Neutrophil (primary cell): ENCODE results near the gene NPM1.

Experiments used
- H3K27ac ChIP-seq: fragments of 200-600 bp; sonication (generic); 2 replicates; pipeline ENCODE4 v1.5.1; 2016; ENCODE audit warnings: mild to moderate bottlenecking, moderate library complexity
- H3K27me3 ChIP-seq: fragments of 200-600 bp; sonication (generic); 2 replicates; pipeline ENCODE4 v1.6.0; 2016; ENCODE audit warnings: mild to moderate bottlenecking
- H3K36me3 ChIP-seq: fragments of 200-600 bp; sonication (generic); 2 replicates; pipeline ENCODE4 v1.5.1; 2017
- H3K4me1 ChIP-seq, 2 experiments: fragments of 200-600 bp in 1 of 2; sonication (generic) in 1 of 2; 1 replicate in 1 of 2; 2 replicates in 1 of 2; pipeline versions ENCODE4 v1.5.1 to v1.6.1; 2013 to 2016; ENCODE audit warnings: low read depth in 1 of 2, low read length in 1 of 2, mild to moderate bottlenecking in 1 of 2, moderate library complexity in 1 of 2; ENCODE audit not compliant: control insufficient read depth in 1 of 2, insufficient read depth in 1 of 2
- H3K4me3 ChIP-seq, 2 experiments: fragments of 200-600 bp in 1 of 2; sonication (generic) in 1 of 2; 1 replicate in 1 of 2; 2 replicates in 1 of 2; pipeline ENCODE4 v1.5.1; 2013 to 2016; ENCODE audit warnings: low read depth in 1 of 2, low read length in 1 of 2, mild to moderate bottlenecking in 1 of 2, moderate library complexity in 1 of 2
- H3K9me3 ChIP-seq: fragments of 200-600 bp; sonication (generic); 2 replicates; pipeline ENCODE4 v1.5.1; 2016
- TF ChIP-seq, protein P1 (sequence below): fragments of 200-600 bp; sonication (generic); IDR thresholded peaks from 2 replicates; pipeline ENCODE4 v1.5.1; 2016; ENCODE audit warnings: antibody characterized with exemption

Gene NPM1

DNA sequence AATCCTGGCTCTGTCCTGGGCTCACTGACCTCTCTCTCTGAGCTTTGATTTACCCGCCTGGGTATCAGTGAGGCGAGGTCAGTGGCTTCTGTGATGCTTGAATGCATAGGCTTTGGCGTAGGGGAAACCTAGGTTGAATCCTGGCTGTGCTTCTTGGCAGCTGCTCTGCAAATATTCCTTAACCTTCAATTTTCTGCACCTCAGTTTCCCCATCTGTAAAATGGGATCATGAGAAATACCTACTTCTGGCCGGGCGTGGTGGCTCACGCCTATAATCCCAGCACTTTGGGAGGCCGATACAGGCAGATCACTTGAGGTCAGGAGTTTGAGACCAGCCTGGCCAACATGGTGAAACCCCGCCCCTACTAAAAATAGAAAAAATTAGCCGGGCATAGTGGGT lies 39.0 kb downstream of the NPM1 start:
- peaks cover 30% of the 10 kb centered on the region for H3K27me3 ChIP-seq
- no peak overlapping the region for H3K27ac ChIP-seq
- H3K9me3 ChIP-seq, result no peaks in the 10 kb centered on the region
- H3K4me1 ChIP-seq, result no peaks in the 10 kb centered on the region
- H3K4me3 ChIP-seq, result no peak overlapping the region
- TF ChIP-seq, protein P1, sequence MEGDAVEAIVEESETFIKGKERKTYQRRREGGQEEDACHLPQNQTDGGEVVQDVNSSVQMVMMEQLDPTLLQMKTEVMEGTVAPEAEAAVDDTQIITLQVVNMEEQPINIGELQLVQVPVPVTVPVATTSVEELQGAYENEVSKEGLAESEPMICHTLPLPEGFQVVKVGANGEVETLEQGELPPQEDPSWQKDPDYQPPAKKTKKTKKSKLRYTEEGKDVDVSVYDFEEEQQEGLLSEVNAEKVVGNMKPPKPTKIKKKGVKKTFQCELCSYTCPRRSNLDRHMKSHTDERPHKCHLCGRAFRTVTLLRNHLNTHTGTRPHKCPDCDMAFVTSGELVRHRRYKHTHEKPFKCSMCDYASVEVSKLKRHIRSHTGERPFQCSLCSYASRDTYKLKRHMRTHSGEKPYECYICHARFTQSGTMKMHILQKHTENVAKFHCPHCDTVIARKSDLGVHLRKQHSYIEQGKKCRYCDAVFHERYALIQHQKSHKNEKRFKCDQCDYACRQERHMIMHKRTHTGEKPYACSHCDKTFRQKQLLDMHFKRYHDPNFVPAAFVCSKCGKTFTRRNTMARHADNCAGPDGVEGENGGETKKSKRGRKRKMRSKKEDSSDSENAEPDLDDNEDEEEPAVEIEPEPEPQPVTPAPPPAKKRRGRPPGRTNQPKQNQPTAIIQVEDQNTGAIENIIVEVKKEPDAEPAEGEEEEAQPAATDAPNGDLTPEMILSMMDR, result no peak
- no peaks in the 10 kb centered on the region for H3K36me3 ChIP-seq

DNA sequence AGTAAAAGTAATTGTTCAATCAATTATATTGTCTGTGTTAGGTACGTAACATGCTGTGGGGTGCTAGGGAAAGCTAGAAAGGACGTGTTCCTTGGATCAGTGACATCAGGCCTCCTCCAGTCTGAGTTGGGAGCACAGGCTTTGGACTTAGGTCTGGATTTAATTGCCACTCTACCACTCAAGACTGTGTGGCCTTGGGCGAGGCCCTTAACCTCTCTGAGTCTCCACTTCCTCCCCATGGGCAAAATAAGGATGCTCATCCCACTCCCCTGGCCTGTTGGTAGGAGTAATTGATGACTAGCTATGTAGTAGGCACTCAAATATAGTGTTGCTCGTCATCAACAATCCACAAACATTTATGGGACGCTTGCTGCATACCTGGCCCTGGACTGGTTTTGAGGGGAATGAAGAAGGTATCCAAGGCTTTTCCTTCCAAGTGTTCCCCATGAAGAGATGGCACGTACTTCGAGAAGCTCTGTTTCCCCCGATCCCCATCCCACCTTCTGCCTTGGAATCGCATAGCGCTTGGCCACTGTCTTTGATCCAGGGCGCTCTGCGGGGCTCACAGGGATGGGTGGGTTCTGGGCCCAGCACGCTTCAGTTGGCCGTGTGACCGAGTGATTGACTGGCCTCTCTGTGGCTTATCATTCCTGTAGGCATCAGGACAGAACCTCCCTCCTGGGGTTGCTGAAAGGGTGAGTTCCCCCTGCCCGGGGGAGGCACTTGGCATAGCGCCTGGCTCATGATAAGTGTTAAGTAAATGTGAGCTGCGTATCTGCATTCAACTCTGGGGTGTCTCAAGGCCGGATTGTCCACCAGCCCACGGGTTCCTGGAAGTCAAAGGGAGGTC lies 39.9 kb downstream of the NPM1 start:
- no peaks in the 10 kb centered on the region for H3K36me3 ChIP-seq
- no peaks in the 10 kb centered on the region for H3K4me1 ChIP-seq
- H3K9me3 ChIP-seq, result no peaks in the 10 kb centered on the region
- H3K4me3 ChIP-seq, result no peak overlapping the region
- H3K27me3 ChIP-seq, result peaks cover 21% of the 10 kb centered on the region
- no peak overlapping the region for H3K27ac ChIP-seq
- TF ChIP-seq, protein P1, result no peak

DNA sequence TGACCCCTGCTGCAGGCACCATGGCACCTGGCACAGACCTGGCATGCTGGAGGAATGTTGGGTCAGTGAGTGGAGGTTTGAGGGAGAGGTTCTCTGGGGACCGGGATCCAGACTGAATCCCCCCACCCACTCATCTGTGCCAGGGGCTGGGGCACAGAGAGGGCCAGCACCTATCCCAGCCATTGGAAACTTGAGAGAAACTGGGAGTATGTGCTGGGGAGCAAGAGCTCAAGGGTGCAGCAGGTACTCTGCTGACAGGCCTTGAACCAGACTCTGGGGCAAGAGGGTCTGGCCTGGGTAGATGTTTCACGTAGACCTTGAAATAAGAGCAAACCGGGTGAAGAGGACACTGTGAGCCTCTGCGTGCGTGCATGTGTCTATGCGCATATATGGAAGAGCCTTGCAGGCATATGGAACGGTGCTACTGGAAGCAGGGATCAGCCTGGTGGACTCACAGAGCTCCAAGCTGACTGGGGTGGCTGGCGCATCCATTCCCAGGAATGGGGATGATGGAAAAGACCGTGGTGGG lies 40.6 kb downstream of the NPM1 start:
- Histone ChIP-seq H3K9me3 (no peaks in the 10 kb centered on the region), H3K36me3 (no peaks in the 10 kb centered on the region)

DNA sequence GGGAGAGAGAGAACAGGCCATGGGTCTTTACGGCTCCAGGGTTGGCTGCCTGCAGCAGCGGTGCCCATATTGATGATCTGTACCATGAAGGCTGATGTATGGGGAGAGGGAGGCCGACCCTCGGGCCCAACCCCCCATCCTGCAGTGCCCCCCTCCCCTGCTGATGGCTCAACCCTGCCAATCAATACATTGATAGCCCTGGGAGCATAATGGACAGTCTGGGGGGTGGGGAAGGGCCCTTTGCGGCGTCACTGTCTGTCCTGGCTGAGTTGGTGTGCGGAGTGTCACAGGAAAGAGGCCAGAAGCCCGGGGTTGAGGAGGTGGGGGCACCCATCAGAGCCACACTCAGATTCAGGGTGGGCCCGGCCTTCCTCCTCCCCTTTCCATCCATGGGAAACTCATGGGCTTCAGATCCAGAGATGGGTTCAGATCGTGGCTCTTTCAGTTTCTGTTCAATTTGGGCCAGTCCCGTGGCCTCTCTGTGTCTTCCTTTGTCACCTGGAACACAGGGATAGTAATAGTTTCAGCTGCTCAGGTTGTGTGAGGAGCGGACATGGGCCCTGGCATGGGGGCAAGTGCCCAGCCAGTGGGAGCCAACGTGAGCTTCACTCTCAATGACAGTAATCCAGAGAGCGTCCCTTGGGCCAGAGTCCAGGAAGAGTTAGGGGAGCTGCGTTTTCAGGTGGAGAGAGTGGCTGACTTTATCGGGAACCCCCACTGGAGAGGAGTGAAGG lies 41.3 kb downstream of the NPM1 start:
- H3K36me3 ChIP-seq, result no peaks in the 10 kb centered on the region
- no peaks in the 10 kb centered on the region for H3K4me1 ChIP-seq
- H3K9me3 ChIP-seq, result no peaks in the 10 kb centered on the region
- no peak overlapping the region for H3K27ac ChIP-seq
- H3K27me3 ChIP-seq, result peaks cover 12% of the 10 kb centered on the region
- TF ChIP-seq, protein P1, result no peak
- no peak overlapping the region for H3K4me3 ChIP-seq

More for the DNA sequence above, 40.6 kb downstream of the NPM1 start:
- Histone ChIP-seq H3K27me3 (peaks cover 14% of the 10 kb centered on the region), H3K27ac (no peak overlapping the region), H3K4me1 (no peaks in the 10 kb centered on the region), H3K4me3 (no peak overlapping the region)
- TF ChIP-seq, protein P1, result no peak

DNA sequence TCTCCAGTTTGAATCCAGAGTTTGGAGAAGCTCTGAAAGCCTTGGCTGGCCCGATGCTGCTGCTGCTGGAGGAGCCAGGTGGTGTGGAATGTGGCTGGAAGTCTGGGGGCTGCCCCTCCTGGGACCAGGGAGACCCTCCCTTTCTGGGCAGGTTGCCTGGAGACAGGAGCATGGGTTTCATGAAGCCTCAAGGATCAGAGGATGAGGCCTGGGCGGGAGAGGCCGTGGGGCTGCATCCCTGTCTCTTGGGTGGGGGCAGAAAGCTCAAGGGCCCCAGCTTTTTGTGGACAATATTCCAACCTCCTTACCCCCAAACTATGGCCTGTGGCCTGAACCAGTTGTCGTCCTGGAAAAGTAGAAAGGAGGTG lies 41.9 kb downstream of the NPM1 start:
- no peaks in the 10 kb centered on the region for H3K9me3 ChIP-seq
- peaks cover 7% of the 10 kb centered on the region for H3K27me3 ChIP-seq
- no peak overlapping the region for H3K27ac ChIP-seq
- H3K4me3 ChIP-seq, result no peak overlapping the region
- TF ChIP-seq, protein P1, result no peak
- H3K4me1 ChIP-seq, result no peaks in the 10 kb centered on the region
- no peaks in the 10 kb centered on the region for H3K36me3 ChIP-seq
